Measurements from ENCODE around the gene CENPP. TPM values are rescaled to one million over a fixed set of nuclear protein-coding genes. Genes with fewer than 3 reads are reported as not detected.

CENPP gene
- polyA plus RNA-seq, 3 donors from 2014 or later = 4.5 to 9.7 (median 4.7) TPM

GRCh38 chr9:92486371-92486770 is 160.6 kb downstream of the CENPP start:
- Mint-ChIP-seq H3K27ac (no peak overlapping the region), H3K4me1 (no peaks in the 10 kb centered on the region), H3K27me3 (ENCODE audit: low read depth in 3 of 3) (no peaks in the 10 kb centered on the region), H3K4me3 (no peak overlapping the region), H3K36me3 (no peaks in the 10 kb centered on the region), H3K9me3 (no peaks in the 10 kb centered on the region)
- no peak for DNase-seq

GRCh38 chr9:92488681-92489550 is 163.2 kb downstream of the CENPP start:
- Mint-ChIP-seq H3K4me3 (no peak overlapping the region), H3K36me3 (no peaks in the 10 kb centered on the region), H3K4me1 (no peaks in the 10 kb centered on the region), H3K9me3 (no peaks in the 10 kb centered on the region), H3K27ac (no peak overlapping the region), H3K27me3 (ENCODE audit: low read depth in 3 of 3) (no peaks in the 10 kb centered on the region)
- no peak for DNase-seq

GRCh38 chr9:92492781-92493401 is 167.1 kb downstream of the CENPP start:
- Mint-ChIP-seq H3K9me3 (no peaks in the 10 kb centered on the region), H3K36me3 (peaks cover 0 to 2% (median 0%) of the 10 kb centered on the region in 3 donors), H3K4me1 (no peaks in the 10 kb centered on the region), H3K4me3 (no peak overlapping the region), H3K27ac (no peak overlapping the region), H3K27me3 (ENCODE audit: low read depth in 3 of 3) (no peaks in the 10 kb centered on the region)
- no peak for DNase-seq

GRCh38 chr9:92493749-92494387 is 168.1 kb downstream of the CENPP start:
- H3K27ac Mint-ChIP-seq = no peak overlapping the region
- no peak for DNase-seq
- no peaks in the 10 kb centered on the region for H3K27me3 Mint-ChIP-seq (ENCODE audit: low read depth in 3 of 3)
- H3K36me3 Mint-ChIP-seq = peaks cover 0 to 4% (median 0%) of the 10 kb centered on the region in 3 donors
- no peak overlapping the region for H3K4me3 Mint-ChIP-seq
- no peaks in the 10 kb centered on the region for H3K4me1 Mint-ChIP-seq
- H3K9me3 Mint-ChIP-seq = no peaks in the 10 kb centered on the region

GRCh38 chr9:92494856-92495255 is 169.1 kb downstream of the CENPP start:
- Mint-ChIP-seq H3K9me3 (no peaks in the 10 kb centered on the region), H3K4me1 (no peaks in the 10 kb centered on the region), H3K4me3 (no peak overlapping the region), H3K36me3 (peaks cover 0 to 4% (median 0%) of the 10 kb centered on the region in 3 donors), H3K27me3 (ENCODE audit: low read depth in 3 of 3) (no peaks in the 10 kb centered on the region), H3K27ac (no peak overlapping the region)
- DNase-seq = no peak

GRCh38 chr9:92496396-92497176 is 170.8 kb downstream of the CENPP start:
- DNase-seq = no peak
- H3K27me3 Mint-ChIP-seq (ENCODE audit: low read depth in 3 of 3) = no peaks in the 10 kb centered on the region
- H3K27ac Mint-ChIP-seq = no peak overlapping the region
- H3K36me3 Mint-ChIP-seq = peaks cover 0 to 4% (median 0%) of the 10 kb centered on the region in 3 donors
- H3K9me3 Mint-ChIP-seq = no peaks in the 10 kb centered on the region
- no peak overlapping the region for H3K4me3 Mint-ChIP-seq
- no peaks in the 10 kb centered on the region for H3K4me1 Mint-ChIP-seq

GRCh38 chr9:92499701-92500100 is 173.9 kb downstream of the CENPP start:
- H3K4me1 Mint-ChIP-seq = no peaks in the 10 kb centered on the region
- peaks cover 0 to 4% (median 0%) of the 10 kb centered on the region in 3 donors for H3K36me3 Mint-ChIP-seq
- H3K27me3 Mint-ChIP-seq (ENCODE audit: low read depth in 3 of 3) = no peaks in the 10 kb centered on the region
- no peak overlapping the region for H3K4me3 Mint-ChIP-seq
- no peaks in the 10 kb centered on the region for H3K9me3 Mint-ChIP-seq
- no peak overlapping the region for H3K27ac Mint-ChIP-seq
- DNase-seq = no peak

- no peaks in the 10 kb centered on the region for H3K9me3 Mint-ChIP-seq
- no peaks in the 10 kb centered on the region for H3K4me1 Mint-ChIP-seq
- H3K27ac Mint-ChIP-seq = no peak overlapping the region
- H3K36me3 Mint-ChIP-seq = peaks cover 0 to 4% (median 0%) of the 10 kb centered on the region in 3 donors
- H3K4me3 Mint-ChIP-seq = no peak overlapping the region
- H3K27me3 Mint-ChIP-seq (ENCODE audit: low read depth in 3 of 3) = no peaks in the 10 kb centered on the region
- DNase-seq = no peak
Measured at GRCh38 chr9:92500725-92501124, 175.0 kb downstream of the CENPP start.

- Mint-ChIP-seq H3K27ac (no peak overlapping the region), H3K4me1 (no peaks in the 10 kb centered on the region), H3K27me3 (ENCODE audit: low read depth in 3 of 3) (no peaks in the 10 kb centered on the region), H3K4me3 (no peak overlapping the region), H3K9me3 (no peaks in the 10 kb centered on the region), H3K36me3 (peaks cover 0 to 4% (median 3%) of the 10 kb centered on the region in 3 donors)
- DNase-seq = no peak
Measured at GRCh38 chr9:92501671-92502393, 176.1 kb downstream of the CENPP start.

- DNase-seq = no peak
- H3K4me3 Mint-ChIP-seq = no peak overlapping the region
- peaks cover 0 to 3% (median 0%) of the 10 kb centered on the region in 3 donors for H3K36me3 Mint-ChIP-seq
- H3K9me3 Mint-ChIP-seq = no peaks in the 10 kb centered on the region
- no peak overlapping the region for H3K27ac Mint-ChIP-seq
- no peaks in the 10 kb centered on the region for H3K27me3 Mint-ChIP-seq (ENCODE audit: low read depth in 3 of 3)
- no peaks in the 10 kb centered on the region for H3K4me1 Mint-ChIP-seq
Measured at GRCh38 chr9:92503156-92503555, 177.4 kb downstream of the CENPP start.

- H3K4me1 Mint-ChIP-seq = no peaks in the 10 kb centered on the region
- no peak overlapping the region for H3K4me3 Mint-ChIP-seq
- H3K36me3 Mint-ChIP-seq = peaks cover 0 to 3% (median 0%) of the 10 kb centered on the region in 3 donors
Measured at GRCh38 chr9:92504881-92505280, 179.1 kb downstream of the CENPP start.

GRCh38 chr9:92506184-92506857 is 180.6 kb downstream of the CENPP start:
- H3K4me3 Mint-ChIP-seq = no peak overlapping the region
- peaks cover 0 to 3% (median 0%) of the 10 kb centered on the region in 3 donors for H3K36me3 Mint-ChIP-seq
- no peaks in the 10 kb centered on the region for H3K27me3 Mint-ChIP-seq (ENCODE audit: low read depth in 3 of 3)
- no peaks in the 10 kb centered on the region for H3K4me1 Mint-ChIP-seq
- H3K9me3 Mint-ChIP-seq = no peaks in the 10 kb centered on the region
- no peak overlapping the region for H3K27ac Mint-ChIP-seq
- no peak for DNase-seq

More at GRCh38 chr9:92504881-92505280, 179.1 kb downstream of the CENPP start:
- Mint-ChIP-seq H3K9me3 (no peaks in the 10 kb centered on the region), H3K27ac (no peak overlapping the region), H3K27me3 (ENCODE audit: low read depth in 3 of 3) (no peaks in the 10 kb centered on the region)
- no peak for DNase-seq

GRCh38 chr9:92507005-92507404 is 181.3 kb downstream of the CENPP start:
- Mint-ChIP-seq H3K36me3 (peaks cover 0 to 3% (median 0%) of the 10 kb centered on the region in 3 donors), H3K27ac (no peak overlapping the region), H3K9me3 (no peaks in the 10 kb centered on the region), H3K27me3 (ENCODE audit: low read depth in 3 of 3) (no peaks in the 10 kb centered on the region), H3K4me3 (no peak overlapping the region), H3K4me1 (no peaks in the 10 kb centered on the region)
- no peak for DNase-seq

Measured in immature natural killer cell (primary cell).